Cardiac muscle cell (in vitro differentiated cells and primary cell): Measurements from ENCODE around the gene ISL1. TPM values are rescaled to one million over a fixed set of nuclear protein-coding genes. Genes with fewer than 3 reads are reported as not detected.

Experiments used
- DNase-seq, 2 donors: peaks; one replicate each; pipeline versions ENCODE4 v3.0.0 to v3.0.0-alpha.2; 2010 to 2017; ENCODE audit warnings: low read depth in 1 of 2, low spot score in 1 of 2
- H3K27ac ChIP-seq: fragments of 200-600 bp; sonication (generic); 2 replicates; pipeline ENCODE4 v1.5.1; 2016
- H3K27me3 ChIP-seq: fragments of 200-600 bp; sonication (generic); 2 replicates; pipeline ENCODE4 v1.6.0; 2016; ENCODE audit warnings: control low read depth
- H3K36me3 ChIP-seq: fragments of 200-600 bp; sonication (generic); 2 replicates; pipeline ENCODE4 v1.5.1; 2016; ENCODE audit warnings: control low read depth
- H3K4me1 ChIP-seq: fragments of 200-600 bp; sonication (generic); 2 replicates; pipeline ENCODE4 v1.8.1; 2017; ENCODE audit warnings: low read depth, mild to moderate bottlenecking, mixed run types
- H3K4me3 ChIP-seq: fragments of 200-600 bp; sonication (generic); 2 replicates; pipeline ENCODE4 v1.5.1; 2016; ENCODE audit warnings: mild to moderate bottlenecking
- H3K9me3 ChIP-seq: fragments of 200-600 bp; sonication (generic); 2 replicates; pipeline ENCODE4 v1.5.1; 2017; ENCODE audit warnings: low read depth, mild to moderate bottlenecking, control low read depth
- CTCF ChIP-seq: IDR thresholded peaks from 2 replicates; pipeline ENCODE4 v1.5.1; 2012; ENCODE audit warnings: low read depth, mild to moderate bottlenecking, low read length
- polyA plus RNA-seq: library from polyadenylated mRNA; unstranded; fragments of >200 nt; fragmentation: Nextera tagmentation; extraction: Ambion mirVana; gene quantifications from 2 replicates; pipeline ENCODE4 v1.2.1, GENCODE V29; 2016
- total RNA-seq: library from RNA; depleted of rRNA; stranded (reverse); fragments of >200 nt; gene quantifications from 2 replicates; pipeline ENCODE4 v1.2.3, GENCODE V29; 2016

The ISL1 gene
- total and polyA plus RNA-seq, 2 experiments from 2014 or later = 10.4 to 11.2 TPM

DNA sequence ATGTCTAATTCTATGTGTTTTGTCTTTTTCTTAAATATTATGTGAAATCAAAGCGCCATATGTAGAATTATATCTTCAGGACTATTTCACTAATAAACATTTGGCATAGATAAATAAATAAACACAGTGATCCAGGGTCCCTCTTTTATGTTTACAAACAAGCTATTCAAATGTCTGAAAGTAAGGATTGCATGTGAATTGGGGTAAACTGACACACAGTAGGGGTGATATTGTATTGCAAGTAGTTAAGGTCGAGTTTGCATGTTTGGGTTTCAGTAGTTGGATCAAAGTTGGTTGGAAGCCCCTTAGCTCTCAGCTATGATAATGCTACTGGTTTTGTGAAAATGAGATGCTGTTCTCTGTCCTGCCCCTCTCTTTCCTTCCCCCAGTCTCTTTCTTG is 11.4 kb downstream of the ISL1 start:
- no peak overlapping the region for H3K27ac ChIP-seq
- no peaks in the 10 kb centered on the region for H3K9me3 ChIP-seq
- no peaks in the 10 kb centered on the region for H3K36me3 ChIP-seq
- no peak overlapping the region for H3K4me3 ChIP-seq
- no peak for TF ChIP-seq CTCF
- H3K4me1 ChIP-seq = peaks cover 40% of the 10 kb centered on the region
- DNase-seq = no peak
- peaks cover 38% of the 10 kb centered on the region for H3K27me3 ChIP-seq

- peaks cover 32% of the 10 kb centered on the region for H3K27me3 ChIP-seq
- no peaks in the 10 kb centered on the region for H3K9me3 ChIP-seq
- H3K36me3 ChIP-seq = no peaks in the 10 kb centered on the region
- no peak overlapping the region for H3K27ac ChIP-seq
- H3K4me1 ChIP-seq = peaks cover 36% of the 10 kb centered on the region
- TF ChIP-seq CTCF = no peak
- H3K4me3 ChIP-seq = no peak overlapping the region
- no peak for DNase-seq
These were observed 12.0 kb downstream of the ISL1 start for GRCh38 chr5:51395245-51395644.

GRCh38 chr5:51395666-51396356 is 12.6 kb downstream of the ISL1 start:
- no peak overlapping the region for H3K27ac ChIP-seq
- peaks cover 33% of the 10 kb centered on the region for H3K4me1 ChIP-seq
- TF ChIP-seq CTCF = no peak
- peaks cover 28% of the 10 kb centered on the region for H3K27me3 ChIP-seq
- H3K36me3 ChIP-seq = no peaks in the 10 kb centered on the region
- H3K9me3 ChIP-seq = no peaks in the 10 kb centered on the region
- DNase-seq = no peak
- H3K4me3 ChIP-seq = no peak overlapping the region

DNA sequence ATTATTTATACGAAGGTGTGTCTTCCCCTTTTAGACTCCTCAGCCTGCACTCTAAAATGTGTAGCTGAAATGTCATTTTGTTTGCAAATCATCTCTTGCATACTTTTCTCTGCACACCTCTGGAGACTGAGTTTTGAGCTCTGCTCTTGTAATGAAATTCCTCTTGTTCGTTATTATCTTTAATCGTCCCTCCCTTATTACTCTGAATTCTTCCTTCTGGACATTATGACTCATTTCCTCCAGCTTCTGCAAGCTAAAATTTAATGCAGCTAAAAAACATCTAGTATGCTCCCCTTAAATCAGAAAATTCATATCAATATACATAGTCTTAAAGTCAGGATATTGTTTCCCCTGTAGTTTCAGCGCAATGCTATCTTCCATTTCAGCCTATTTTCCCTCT is 13.5 kb downstream of the ISL1 start:
- Histone ChIP-seq H3K4me3 (no peak overlapping the region), H3K27ac (no peak overlapping the region), H3K4me1 (peaks cover 23% of the 10 kb centered on the region), H3K9me3 (no peaks in the 10 kb centered on the region), H3K27me3 (peaks cover 25% of the 10 kb centered on the region), H3K36me3 (no peaks in the 10 kb centered on the region)
- no peak for TF ChIP-seq CTCF
- no peak for DNase-seq

DNA sequence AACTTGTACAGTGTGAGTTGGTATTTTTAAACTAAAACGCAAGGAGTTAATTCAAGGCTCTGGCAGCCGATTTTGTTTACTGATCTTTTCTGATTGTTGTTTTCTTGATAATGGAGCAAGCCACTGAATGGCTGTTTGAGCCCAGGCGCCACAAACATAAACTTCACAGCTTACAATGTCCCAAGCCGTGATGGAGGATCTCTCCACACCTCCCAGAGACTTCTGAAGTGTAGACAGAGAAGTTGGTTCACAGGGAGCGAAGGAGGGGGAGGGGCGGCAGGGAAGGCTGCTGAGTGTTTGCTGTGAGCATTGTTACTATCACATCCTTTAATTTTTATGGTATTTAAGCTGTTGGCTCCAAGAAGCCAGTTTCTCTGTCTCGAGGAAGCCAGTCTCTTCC is 14.7 kb downstream of the ISL1 start:
- Histone ChIP-seq H3K27ac (no peak overlapping the region), H3K27me3 (peaks cover 25% of the 10 kb centered on the region), H3K9me3 (no peaks in the 10 kb centered on the region), H3K4me3 (peak overlapping the region; percentile 33), H3K4me1 (peaks cover 18% of the 10 kb centered on the region), H3K36me3 (no peaks in the 10 kb centered on the region)
- DNase-seq = peak in 1 of 2 donors; percentile 78
- no peak for TF ChIP-seq CTCF
